Suprapubic skin (tissue), 4 donors: ENCODE measurements around the gene SZT2. TPM values are rescaled to one million over a fixed set of nuclear protein-coding genes. Genes with fewer than 3 reads are reported as not detected.
A peak's percentile ranks its signal among the peaks of the same experiment; 100 is the strongest.

ENCODE experiments used
- DNase-seq, 2 donors: peaks; one replicate each; pipeline ENCODE4 v3.0.0-alpha.2; 2019; ENCODE audit warnings: low spot score in 2 of 2
- H3K27ac ChIP-seq: fragments of 200-600 bp; sonication (generic); one replicate; pipeline ENCODE4 v1.5.1; 2019
- H3K27me3 ChIP-seq: fragments of 200-600 bp; sonication (generic); one replicate; pipeline ENCODE4 v1.5.1; 2019
- H3K36me3 ChIP-seq: fragments of 200-600 bp; sonication (generic); one replicate; pipeline ENCODE4 v1.5.1; 2019
- H3K4me1 ChIP-seq: fragments of 200-600 bp; sonication (generic); one replicate; pipeline ENCODE4 v1.5.1; 2019
- H3K4me3 ChIP-seq: fragments of 200-600 bp; sonication (generic); one replicate; pipeline ENCODE4 v1.5.1; 2019; ENCODE audit warnings: mild to moderate bottlenecking
- H3K9me3 ChIP-seq: fragments of 200-600 bp; sonication (generic); one replicate; pipeline ENCODE4 v1.5.1; 2019
- EP300 ChIP-seq: sonication (generic); formaldehyde crosslinking; IDR thresholded peaks from one replicate; pipeline ENCODE4 v1.6.1; 2017; ENCODE audit warnings: antibody characterized with exemption
- POLR2A ChIP-seq, 2 donors: fragments of 450-650 bp; IDR thresholded peaks; one replicate each; pipeline ENCODE4 v1.6.1; 2017; ENCODE audit warnings: antibody characterized with exemption in 2 of 2, mild to moderate bottlenecking in 2 of 2, moderate library complexity in 2 of 2
- POLR2AphosphoS5 ChIP-seq, 3 donors: sonication (generic); formaldehyde crosslinking; IDR thresholded peaks; one replicate each; pipeline ENCODE4 v1.6.1; 2017; ENCODE audit warnings: antibody characterized with exemption in 3 of 3
- WGBS: methylation state at CpG from one replicate; pipeline ENCODE4 v1.1.5; 2018; 5-methylcytosine and 5-hydroxymethylcytosine counted together
- total RNA-seq, 4 donors: library from RNA; depleted of rRNA; stranded (reverse); fragments of >200 nt; gene quantifications; one replicate each; pipeline ENCODE4 v1.1.0, GENCODE V29; 2016
- TF ChIP-seq, protein P1 (sequence below), 2 donors: fragments of 200-600 bp in 1 of 2; fragments of 450-650 bp in 1 of 2; sonication (generic) in 1 of 2; IDR thresholded peaks; one replicate each; pipeline ENCODE4 v1.5.1; 2016 to 2019; ENCODE audit warnings: antibody characterized with exemption in 2 of 2, mild to moderate bottlenecking in 1 of 2, moderate library complexity in 1 of 2

The SZT2 gene
- total RNA-seq, 4 donors from 2014 or later, result 44.2 to 132 (median 65.5) TPM

DNA sequence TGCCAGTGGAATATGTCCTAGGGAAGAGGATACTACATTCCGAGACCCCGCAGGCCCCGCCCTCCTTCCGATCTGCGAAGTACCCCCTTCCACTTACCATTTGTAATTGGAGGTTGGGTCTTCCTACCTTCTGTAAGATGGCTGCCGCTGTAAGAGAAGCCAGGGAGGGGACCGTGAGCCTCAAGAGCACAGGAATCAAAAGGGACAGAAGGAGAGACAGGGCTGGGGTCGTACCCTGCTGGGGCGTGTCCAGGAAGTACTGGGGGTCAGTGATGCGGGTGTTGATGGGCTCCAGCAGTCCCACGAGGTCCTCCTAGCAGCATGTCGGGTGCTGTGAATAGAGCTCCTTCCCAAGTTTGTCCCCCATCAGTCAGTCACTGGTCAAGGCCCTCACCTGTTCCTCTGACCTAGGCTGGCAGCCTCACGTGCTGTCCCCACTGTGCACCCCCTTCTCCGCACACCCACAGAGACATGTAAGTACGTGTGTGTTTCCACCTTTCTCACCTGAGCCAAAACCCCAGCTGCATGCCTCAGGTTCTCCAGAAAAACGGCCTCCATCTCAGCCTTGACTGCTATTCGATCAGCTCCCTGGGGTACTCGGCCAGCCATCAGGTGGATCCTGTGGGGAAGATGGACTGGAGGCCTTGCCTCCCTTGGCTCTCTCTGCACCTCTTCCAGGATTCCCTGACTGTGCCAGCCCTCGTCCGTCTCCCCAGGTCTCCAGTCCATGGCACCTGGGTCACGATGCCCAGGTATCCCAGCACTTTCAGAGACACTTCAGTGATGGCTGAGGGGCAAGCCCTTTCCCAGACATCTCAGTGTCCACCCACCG lies 62.2 kb downstream of the SZT2 start:
- H3K4me1 ChIP-seq, result peaks cover 25% of the 10 kb centered on the region
- H3K4me3 ChIP-seq, result no peak overlapping the region
- peaks cover 53% of the 10 kb centered on the region for H3K36me3 ChIP-seq
- H3K27me3 ChIP-seq, result no peaks in the 10 kb centered on the region
- TF ChIP-seq, protein P1, sequence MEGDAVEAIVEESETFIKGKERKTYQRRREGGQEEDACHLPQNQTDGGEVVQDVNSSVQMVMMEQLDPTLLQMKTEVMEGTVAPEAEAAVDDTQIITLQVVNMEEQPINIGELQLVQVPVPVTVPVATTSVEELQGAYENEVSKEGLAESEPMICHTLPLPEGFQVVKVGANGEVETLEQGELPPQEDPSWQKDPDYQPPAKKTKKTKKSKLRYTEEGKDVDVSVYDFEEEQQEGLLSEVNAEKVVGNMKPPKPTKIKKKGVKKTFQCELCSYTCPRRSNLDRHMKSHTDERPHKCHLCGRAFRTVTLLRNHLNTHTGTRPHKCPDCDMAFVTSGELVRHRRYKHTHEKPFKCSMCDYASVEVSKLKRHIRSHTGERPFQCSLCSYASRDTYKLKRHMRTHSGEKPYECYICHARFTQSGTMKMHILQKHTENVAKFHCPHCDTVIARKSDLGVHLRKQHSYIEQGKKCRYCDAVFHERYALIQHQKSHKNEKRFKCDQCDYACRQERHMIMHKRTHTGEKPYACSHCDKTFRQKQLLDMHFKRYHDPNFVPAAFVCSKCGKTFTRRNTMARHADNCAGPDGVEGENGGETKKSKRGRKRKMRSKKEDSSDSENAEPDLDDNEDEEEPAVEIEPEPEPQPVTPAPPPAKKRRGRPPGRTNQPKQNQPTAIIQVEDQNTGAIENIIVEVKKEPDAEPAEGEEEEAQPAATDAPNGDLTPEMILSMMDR (IDR thresholded peaks at IDR 0.05), result no peak
- TF ChIP-seq EP300 (no peak), POLR2AphosphoS5 (IDR thresholded peaks at IDR 0.05) (no peak), POLR2A (IDR thresholded peaks at IDR 0.05) (no peak)
- no peak for DNase-seq
- no peaks in the 10 kb centered on the region for H3K9me3 ChIP-seq
- no peak overlapping the region for H3K27ac ChIP-seq
- WGBS, result 84% methylated on average over 22 of the region's 22 CpGs

DNA sequence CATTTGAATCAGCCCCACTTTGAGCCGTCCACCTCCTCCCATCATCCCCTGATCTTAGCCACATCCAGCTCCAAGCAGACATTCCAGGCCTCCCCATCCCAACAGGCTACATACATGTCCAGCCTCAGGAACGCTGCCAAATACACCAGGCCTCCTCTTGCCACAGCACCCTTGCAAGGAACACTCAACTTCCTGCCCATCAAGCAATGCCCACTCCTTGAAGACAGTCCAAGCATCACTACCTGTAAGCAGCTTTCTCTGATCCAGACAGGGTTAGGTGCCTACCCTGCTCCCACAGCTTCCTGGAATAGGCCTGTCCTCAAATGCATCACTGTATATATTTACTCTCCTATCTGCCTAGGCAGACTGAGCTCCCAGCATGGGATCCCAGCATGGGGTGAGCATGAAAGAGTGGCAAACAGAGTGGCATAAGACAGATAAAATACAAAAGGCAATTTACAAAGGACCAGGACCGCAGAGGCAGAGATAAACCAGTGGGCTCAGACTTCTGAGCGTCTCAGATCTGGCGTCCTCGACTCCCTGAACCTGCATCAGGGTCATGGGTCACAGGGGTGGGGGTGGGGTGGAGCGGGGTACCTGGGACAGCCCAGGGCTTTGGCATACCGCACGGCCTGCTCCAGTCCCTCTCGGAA lies 63.2 kb downstream of the SZT2 start:
- WGBS, result 15% methylated on average over 6 of the region's 10 CpGs
- Histone ChIP-seq H3K4me1 (peaks cover 25% of the 10 kb centered on the region), H3K27me3 (no peaks in the 10 kb centered on the region), H3K27ac (peak overlapping the region; percentile 95), H3K9me3 (no peaks in the 10 kb centered on the region), H3K4me3 (peak overlapping the region; percentile 74), H3K36me3 (peaks cover 43% of the 10 kb centered on the region)
- TF ChIP-seq POLR2AphosphoS5 (IDR thresholded peaks at IDR 0.05) (no peak), POLR2A (IDR thresholded peaks at IDR 0.05) (no peak)
- TF ChIP-seq, protein P1 (IDR thresholded peaks at IDR 0.05), result no peak
- no peak for DNase-seq

DNA sequence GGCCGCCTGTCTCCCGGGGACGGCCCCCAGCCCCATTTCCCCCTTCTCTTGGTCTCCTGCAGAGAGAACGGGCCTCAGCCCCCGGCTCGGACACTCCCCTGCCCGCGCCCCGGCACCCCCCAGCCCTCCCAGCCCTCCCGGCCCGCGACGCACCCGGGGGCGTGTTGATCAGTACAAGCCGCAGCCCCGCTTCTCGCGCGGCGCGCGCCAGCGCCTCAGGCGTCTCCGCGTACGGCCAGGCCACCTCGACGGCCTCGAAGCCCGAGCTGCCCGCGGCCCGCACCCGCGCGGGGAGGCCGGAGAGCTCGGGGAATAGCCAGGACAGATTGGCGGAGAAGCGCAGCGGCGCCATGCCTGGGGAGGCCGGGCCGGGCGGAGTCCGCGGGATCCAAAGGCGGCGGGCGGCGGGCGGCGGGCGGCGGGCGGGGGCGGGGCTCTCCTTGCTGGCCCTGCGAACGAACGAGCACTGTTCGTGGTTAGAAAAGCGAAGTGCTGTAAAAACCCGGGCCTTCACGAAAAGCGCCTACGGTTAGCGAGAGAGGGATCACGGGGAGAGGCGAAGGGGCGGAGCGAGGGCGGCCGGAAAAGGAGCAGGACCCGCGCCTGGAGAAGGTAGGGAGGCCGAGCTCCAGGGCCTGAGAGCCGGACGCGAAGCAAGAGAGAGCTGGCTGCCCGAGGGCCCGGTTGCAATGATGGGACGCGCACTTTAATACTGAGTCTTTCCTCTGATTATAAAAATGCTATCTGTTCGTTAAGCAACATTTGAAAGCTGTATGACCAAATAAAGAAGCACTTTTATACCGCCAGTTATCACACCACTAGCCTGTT lies 64.0 kb downstream of the SZT2 start, which contains the start of gene HYI:
HYI (minus strand) TSS at position 490 of the 828 bp plus-strand sequence; CDS start at position 352, 138 bp downstream.
- Histone ChIP-seq H3K27ac (peak within 1 kb of the TSS; percentile 95), H3K4me1 (peaks cover 25% of the 10 kb centered on the region), H3K36me3 (peaks cover 36% of the 10 kb centered on the region), H3K27me3 (no peaks in the 10 kb centered on the region), H3K4me3 (peak within 1 kb of the TSS; percentile 74), H3K9me3 (no peaks in the 10 kb centered on the region)
- under 1% methylated on average over 21 of the region's 87 CpGs for WGBS
- peak; percentile 92 to 95 for DNase-seq
- TF ChIP-seq POLR2A (IDR thresholded peaks at IDR 0.05), result no peak
- no peak for TF ChIP-seq POLR2AphosphoS5 (IDR thresholded peaks at IDR 0.05)
- TF ChIP-seq, protein P1 (IDR thresholded peaks at IDR 0.05), result no peak
- TF ChIP-seq EP300, result no peak

DNA sequence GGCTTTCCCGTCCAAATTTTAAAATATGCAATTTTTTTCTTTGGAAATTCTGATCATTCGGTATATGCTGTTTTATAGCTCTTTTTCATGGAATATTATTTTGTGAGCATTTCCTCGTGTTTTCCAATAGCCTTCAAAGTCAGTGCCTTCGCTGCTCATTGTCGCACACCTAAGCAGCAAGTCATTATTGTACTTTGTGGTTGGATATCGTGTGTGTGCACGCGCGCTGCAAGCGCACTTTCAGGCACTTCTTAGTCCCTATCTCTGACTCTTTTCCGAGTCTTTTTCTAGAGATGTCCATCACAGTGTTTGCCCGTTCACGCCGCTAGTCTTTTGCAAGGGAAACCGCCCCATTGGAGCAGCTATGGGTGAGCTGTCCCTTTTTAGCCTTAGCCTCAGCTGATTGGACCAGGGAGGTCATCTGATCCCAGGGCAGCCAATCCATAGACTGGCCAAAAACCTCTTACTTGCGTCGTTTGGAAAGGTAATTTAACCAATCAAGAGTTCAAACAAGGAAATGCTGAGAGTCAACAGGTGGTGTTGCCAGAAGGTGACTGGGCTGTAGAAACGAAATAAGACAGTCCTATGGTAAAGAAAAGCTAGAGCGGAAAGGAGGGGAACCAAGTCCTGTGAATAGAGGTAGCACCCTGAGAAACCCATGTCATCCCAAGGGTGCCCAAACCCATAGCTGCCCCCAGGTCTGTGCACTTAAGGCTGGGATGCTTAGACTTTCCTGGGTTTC lies 64.7 kb downstream of the SZT2 start:
- peak overlapping the region; percentile 74 for H3K4me3 ChIP-seq
- no peaks in the 10 kb centered on the region for H3K27me3 ChIP-seq
- H3K4me1 ChIP-seq, result peaks cover 25% of the 10 kb centered on the region
- H3K9me3 ChIP-seq, result no peaks in the 10 kb centered on the region
- H3K27ac ChIP-seq, result peak overlapping the region; percentile 95
- 6% methylated on average over 19 of the region's 19 CpGs for WGBS
- DNase-seq, result peak; percentile 85 to 92
- H3K36me3 ChIP-seq, result peaks cover 28% of the 10 kb centered on the region
- TF ChIP-seq, protein P1 (IDR thresholded peaks at IDR 0.05), result peak in 1 of 2 donors; percentile 6
- no peak for TF ChIP-seq POLR2AphosphoS5 (IDR thresholded peaks at IDR 0.05)
